SKM-1 (cell line): ENCODE measurements around the gene FRMD4B.

Experiments
- DNase-seq: peaks from one replicate; lab custom pipeline; 2025; ENCODE audit not compliant: unreplicated experiment; lab: John Stamatoyannopoulos, UW

Gene FRMD4B

DNA sequence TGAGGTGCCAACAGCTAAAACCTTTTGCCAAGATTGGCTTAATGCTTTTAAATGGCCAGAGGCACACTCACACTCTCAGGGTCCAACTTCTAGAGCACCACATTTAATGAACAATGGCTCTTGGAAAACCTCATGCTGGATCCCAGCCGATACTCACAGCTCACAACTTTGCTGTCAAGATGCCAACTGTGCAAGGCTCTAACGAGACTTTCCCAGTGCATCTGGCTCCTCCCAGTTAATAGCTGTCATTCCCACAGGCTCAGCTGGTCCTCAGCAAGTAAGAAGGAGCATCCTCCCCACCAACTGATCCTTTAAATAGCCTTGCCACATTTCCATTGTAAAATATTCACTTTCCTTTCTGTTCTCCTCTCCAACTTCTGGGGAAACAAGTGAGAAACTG is 20.3 kb upstream of the FRMD4B start:
- DNase-seq = no peak

- no peak for DNase-seq
These were observed 19.2 kb upstream of the FRMD4B start for GRCh38 chr3:69405067-69405466.

- no peak for DNase-seq
These were observed 17.6 kb upstream of the FRMD4B start for GRCh38 chr3:69403454-69403853.

GRCh38 chr3:69400683-69401082 is 14.8 kb upstream of the FRMD4B start:
- DNase-seq = no peak

GRCh38 chr3:69392850-69393249 is 7.0 kb upstream of the FRMD4B start:
- DNase-seq = no peak

- DNase-seq = no peak
These were observed 6.5 kb upstream of the FRMD4B start for GRCh38 chr3:69392415-69392814.

DNA sequence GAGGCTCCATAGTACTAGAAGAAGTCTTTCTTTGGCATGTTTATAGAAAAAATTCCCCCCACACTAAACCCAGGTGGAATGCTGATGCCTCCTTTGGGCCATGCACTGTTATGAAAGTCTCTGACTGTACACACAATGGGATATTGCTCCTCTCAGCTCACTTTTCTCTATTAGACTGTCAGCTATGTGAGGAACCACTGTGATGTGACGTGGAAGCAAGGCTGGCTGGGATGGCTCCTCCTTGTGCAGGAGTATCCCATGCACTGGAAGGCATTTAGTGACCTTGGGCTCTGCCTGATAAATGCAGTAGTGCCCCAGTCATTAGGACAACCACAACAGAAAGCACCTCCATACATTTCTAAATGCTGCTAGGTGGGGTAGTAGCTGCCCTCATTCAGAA is 5.7 kb upstream of the FRMD4B start:
- no peak for DNase-seq

DNA sequence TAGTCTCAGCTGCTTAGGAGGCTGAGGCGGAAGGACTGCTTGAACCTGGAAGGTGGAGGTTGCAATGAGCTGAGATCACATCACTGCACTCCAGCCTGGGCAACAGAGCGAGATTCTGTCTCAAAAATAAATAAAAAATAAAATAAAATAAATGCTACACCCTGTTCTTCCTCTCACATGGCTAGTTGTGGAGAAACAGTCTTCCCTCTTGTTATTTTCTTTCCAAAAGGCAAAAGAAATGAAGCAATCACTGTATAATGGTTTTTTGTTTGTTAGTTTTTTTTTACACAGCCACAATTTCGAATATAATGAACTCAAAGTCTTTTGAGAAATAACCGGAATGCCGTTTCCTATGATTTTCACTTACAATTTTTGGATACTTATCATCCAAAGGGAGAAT is 4.9 kb upstream of the FRMD4B start:
- DNase-seq = no peak

GRCh38 chr3:69389520-69390248 is 3.8 kb upstream of the FRMD4B start:
- peak; percentile 25 for DNase-seq

DNA sequence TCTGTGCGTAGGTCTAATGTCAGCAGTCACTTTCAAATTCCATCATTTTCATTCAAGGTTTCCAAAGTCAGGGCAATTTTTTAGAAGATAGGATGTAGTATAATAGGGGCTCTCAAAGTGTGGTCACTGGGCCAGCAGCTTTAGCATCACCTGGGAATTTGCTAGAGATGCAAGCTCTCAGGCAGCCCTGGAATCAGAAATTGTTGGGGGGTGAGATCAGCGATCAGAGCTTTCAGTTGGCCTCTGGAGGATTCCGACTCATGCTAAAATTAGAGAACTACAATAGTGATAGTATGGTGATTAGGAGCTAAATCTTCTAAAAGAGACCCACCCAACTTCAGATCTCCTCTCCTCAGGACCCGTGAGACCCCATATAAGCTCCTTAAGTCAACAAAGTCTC is 2.4 kb upstream of the FRMD4B start:
- no peak for DNase-seq

- DNase-seq = no peak
These were observed 883 bp upstream of the FRMD4B start for GRCh38 chr3:69386556-69387385.

DNA sequence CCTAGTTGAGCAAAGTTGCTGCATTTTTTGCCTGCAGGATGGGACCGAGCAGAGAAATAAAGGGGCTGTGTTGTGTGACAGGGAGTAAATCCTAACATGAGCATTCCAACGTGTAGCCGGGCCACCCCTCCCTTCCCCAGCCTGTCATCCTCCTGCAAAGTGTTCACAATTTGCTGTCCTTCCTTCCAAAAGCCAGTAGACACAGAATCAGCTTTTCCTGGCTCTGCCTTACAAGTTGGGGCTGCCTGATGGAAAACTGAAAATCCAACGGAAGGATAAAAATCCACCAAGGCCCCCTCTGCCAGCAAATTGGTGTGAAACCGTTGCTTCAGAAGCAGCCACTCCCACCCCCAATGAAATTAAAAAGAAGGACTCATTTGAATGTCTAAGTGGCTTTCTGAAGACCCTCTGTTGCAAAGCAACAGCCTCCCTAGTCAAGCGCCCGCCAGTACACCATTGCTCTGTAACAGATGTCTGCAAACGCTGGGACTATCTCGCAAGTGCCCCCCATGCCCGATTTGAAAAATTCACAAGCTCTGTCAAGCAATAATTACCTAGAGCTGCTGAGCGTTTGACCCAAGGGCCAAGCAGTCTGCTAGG is 665 bp downstream of the FRMD4B start:
- DNase-seq = no peak

- DNase-seq = no peak
These were observed 1.6 kb downstream of the FRMD4B start for GRCh38 chr3:69384326-69384725.

DNA sequence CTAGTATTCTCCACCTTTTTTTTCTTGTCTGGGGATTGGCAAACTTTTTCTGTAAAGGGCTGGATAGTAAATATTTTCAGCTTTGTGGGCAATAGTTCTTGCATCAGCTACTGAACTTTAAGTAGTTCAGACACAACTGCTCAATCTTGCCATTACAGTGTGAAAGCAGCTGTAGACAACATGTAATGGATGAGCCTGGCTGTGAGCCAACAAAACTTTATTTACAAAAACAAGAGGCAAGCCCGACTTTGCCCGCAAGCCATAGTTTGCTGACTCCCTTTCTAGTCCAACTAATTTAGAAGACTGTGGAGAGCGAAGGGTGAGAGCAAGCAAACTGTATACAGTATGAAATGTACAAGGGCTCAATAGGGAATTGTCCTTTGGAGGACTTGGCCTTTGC is 6.2 kb downstream of the FRMD4B start:
- DNase-seq = no peak

GRCh38 chr3:69378112-69378802 is 7.6 kb downstream of the FRMD4B start:
- no peak for DNase-seq

DNA sequence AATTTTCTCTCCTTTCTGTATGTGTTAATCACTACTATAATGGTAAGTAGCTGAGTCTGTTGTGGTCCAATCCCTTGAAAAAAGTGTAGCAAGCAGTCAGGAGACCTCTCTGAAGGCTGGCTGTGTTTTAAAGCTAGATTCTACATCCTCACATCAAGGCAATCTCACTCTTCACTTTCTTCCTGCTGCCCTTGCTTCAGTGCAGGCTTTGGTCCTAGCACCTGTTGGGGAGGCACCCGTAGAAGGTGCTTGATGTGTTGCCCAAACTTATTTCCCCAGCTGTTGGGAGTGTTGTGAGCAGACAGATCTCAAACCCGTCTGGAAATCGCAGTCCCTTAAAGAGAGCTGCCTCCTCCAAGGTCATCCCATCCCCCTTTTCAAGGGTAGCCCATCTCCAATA is 8.6 kb downstream of the FRMD4B start:
- no peak for DNase-seq

DNA sequence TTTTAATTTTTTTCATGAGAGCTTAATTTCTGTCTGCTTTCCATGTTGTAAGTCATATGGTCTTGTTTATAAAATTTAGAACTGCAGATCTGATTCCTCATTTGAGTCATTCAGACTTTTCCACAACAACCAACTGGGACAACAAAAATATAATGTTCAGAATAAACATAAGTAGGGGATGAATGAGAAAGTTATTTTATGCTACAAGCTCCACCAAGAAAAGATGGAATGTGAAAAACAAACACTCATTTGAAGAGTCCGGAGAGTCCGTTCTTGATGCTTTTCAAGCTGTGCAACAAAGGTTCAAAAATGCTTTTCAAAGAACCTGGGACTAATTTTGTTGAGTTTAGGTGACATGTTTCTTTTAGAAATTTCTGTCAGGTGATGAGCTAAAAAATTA is 9.2 kb downstream of the FRMD4B start:
- DNase-seq = no peak

- no peak for DNase-seq
These were observed 14.1 kb downstream of the FRMD4B start for GRCh38 chr3:69371816-69372215.

DNA sequence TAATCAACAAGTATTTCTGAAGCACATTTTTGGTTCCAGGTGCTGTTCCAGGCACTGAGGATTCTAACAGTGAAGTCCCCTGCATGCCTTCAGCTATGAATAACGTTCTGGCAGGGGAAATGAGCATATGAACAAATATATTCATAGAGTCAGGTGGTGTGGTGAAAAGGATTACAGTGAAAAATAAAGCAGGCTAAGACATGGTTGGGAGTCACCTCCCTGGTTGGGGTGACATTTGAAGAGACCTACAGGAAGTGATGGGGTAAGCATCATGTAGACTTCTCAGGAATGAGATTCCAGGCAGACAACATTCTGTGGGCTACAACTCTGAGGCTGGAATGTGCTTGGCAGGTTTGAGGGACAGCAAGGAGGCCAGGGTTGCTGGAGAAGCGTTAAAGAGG is 15.0 kb downstream of the FRMD4B start:
- DNase-seq = no peak

- no peak for DNase-seq
These were observed 15.6 kb downstream of the FRMD4B start for GRCh38 chr3:69370156-69370883.
